Suprapubic skin (tissue), 4 donors: ENCODE measurements around the gene LRRIQ3. TPM values are rescaled to one million over a fixed set of nuclear protein-coding genes. Genes with fewer than 3 reads are reported as not detected.

Source experiments
- DNase-seq, 2 donors: peaks; one replicate each; pipeline ENCODE4 v3.0.0-alpha.2; 2019; ENCODE audit warnings: low spot score in 2 of 2
- H3K27ac ChIP-seq: fragments of 200-600 bp; sonication (generic); one replicate; pipeline ENCODE4 v1.5.1; 2019
- H3K27me3 ChIP-seq: fragments of 200-600 bp; sonication (generic); one replicate; pipeline ENCODE4 v1.5.1; 2019
- H3K36me3 ChIP-seq: fragments of 200-600 bp; sonication (generic); one replicate; pipeline ENCODE4 v1.5.1; 2019
- H3K4me1 ChIP-seq: fragments of 200-600 bp; sonication (generic); one replicate; pipeline ENCODE4 v1.5.1; 2019
- H3K4me3 ChIP-seq: fragments of 200-600 bp; sonication (generic); one replicate; pipeline ENCODE4 v1.5.1; 2019; ENCODE audit warnings: mild to moderate bottlenecking
- H3K9me3 ChIP-seq: fragments of 200-600 bp; sonication (generic); one replicate; pipeline ENCODE4 v1.5.1; 2019
- EP300 ChIP-seq: sonication (generic); formaldehyde crosslinking; IDR thresholded peaks from one replicate; pipeline ENCODE4 v1.6.1; 2017; ENCODE audit warnings: antibody characterized with exemption
- POLR2A ChIP-seq, 2 donors: fragments of 450-650 bp; IDR thresholded peaks; one replicate each; pipeline ENCODE4 v1.6.1; 2017; ENCODE audit warnings: antibody characterized with exemption in 2 of 2, mild to moderate bottlenecking in 2 of 2, moderate library complexity in 2 of 2
- POLR2AphosphoS5 ChIP-seq, 3 donors: sonication (generic); formaldehyde crosslinking; IDR thresholded peaks; one replicate each; pipeline ENCODE4 v1.6.1; 2017; ENCODE audit warnings: antibody characterized with exemption in 3 of 3
- WGBS: methylation state at CpG from one replicate; pipeline ENCODE4 v1.1.5; 2018; 5-methylcytosine and 5-hydroxymethylcytosine counted together
- total RNA-seq, 4 donors: library from RNA; depleted of rRNA; stranded (reverse); fragments of >200 nt; gene quantifications; one replicate each; pipeline ENCODE4 v1.1.0, GENCODE V29; 2016
- TF ChIP-seq, protein P1 (sequence below), 2 donors: fragments of 200-600 bp in 1 of 2; fragments of 450-650 bp in 1 of 2; sonication (generic) in 1 of 2; IDR thresholded peaks; one replicate each; pipeline ENCODE4 v1.5.1; 2016 to 2019; ENCODE audit warnings: antibody characterized with exemption in 2 of 2, mild to moderate bottlenecking in 1 of 2, moderate library complexity in 1 of 2

The LRRIQ3 gene
- total RNA-seq, 4 donors from 2014 or later = 0.38 to 0.59 TPM; not detected in 2

DNA sequence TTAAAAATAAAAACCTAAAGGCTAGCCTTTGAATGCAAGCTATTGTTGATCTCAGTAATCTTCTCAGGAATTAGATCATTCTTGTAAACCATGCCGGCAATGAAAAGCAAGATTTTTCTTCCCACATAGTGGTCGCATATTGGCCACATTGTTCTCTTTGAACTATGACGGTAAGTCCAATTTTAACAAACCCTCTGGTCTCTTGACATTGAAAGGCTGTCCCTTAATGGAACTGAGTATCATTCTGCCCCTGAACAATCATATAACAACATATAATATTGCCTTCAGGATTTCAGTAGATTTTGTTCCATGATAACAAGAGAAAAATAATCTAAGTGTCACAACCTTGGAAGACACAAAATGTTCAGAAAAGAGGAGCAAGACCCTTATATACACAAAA lies 38.5 kb upstream of the LRRIQ3 start:
- DNase-seq = no peak
- H3K27ac ChIP-seq = no peak overlapping the region
- H3K4me3 ChIP-seq = no peak overlapping the region
- peaks cover 2% of the 10 kb centered on the region for H3K36me3 ChIP-seq
- no peak for TF ChIP-seq EP300
- TF ChIP-seq, protein P1, sequence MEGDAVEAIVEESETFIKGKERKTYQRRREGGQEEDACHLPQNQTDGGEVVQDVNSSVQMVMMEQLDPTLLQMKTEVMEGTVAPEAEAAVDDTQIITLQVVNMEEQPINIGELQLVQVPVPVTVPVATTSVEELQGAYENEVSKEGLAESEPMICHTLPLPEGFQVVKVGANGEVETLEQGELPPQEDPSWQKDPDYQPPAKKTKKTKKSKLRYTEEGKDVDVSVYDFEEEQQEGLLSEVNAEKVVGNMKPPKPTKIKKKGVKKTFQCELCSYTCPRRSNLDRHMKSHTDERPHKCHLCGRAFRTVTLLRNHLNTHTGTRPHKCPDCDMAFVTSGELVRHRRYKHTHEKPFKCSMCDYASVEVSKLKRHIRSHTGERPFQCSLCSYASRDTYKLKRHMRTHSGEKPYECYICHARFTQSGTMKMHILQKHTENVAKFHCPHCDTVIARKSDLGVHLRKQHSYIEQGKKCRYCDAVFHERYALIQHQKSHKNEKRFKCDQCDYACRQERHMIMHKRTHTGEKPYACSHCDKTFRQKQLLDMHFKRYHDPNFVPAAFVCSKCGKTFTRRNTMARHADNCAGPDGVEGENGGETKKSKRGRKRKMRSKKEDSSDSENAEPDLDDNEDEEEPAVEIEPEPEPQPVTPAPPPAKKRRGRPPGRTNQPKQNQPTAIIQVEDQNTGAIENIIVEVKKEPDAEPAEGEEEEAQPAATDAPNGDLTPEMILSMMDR (IDR thresholded peaks at IDR 0.05) = no peak
- TF ChIP-seq POLR2AphosphoS5 (IDR thresholded peaks at IDR 0.05) = no peak
- TF ChIP-seq POLR2A (IDR thresholded peaks at IDR 0.05) = no peak
- no peaks in the 10 kb centered on the region for H3K27me3 ChIP-seq
- no peaks in the 10 kb centered on the region for H3K9me3 ChIP-seq
- WGBS = 89% methylated on average over 3 of the region's 3 CpGs
- no peaks in the 10 kb centered on the region for H3K4me1 ChIP-seq

DNA sequence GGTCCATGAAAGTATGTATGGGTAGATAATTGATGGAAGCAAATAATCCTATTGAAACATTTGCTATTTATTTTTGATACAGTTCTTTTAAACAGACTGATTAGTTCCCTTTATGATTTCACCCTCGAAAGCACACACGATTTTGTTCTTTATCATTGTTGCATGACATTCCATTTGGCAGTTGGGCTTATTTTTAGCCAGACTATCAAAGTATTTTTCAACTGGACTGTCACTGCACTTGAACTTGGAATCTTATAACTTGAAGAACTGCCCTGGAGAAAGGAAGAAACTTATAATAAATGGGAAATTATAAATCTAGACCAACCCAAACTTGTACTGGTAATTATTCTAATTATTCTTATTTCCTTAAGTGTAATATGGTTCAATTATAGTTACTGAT lies 37.2 kb upstream of the LRRIQ3 start, which contains the start of gene TNNI3K:
Gene TNNI3K, plus strand, starts transcription at position 235 of the 400 bp plus-strand sequence. Its CDS starts 65 bp downstream, at position 300.
- no peak within 1 kb of the TSS for H3K4me3 ChIP-seq
- no peak within 1 kb of the TSS for H3K27ac ChIP-seq
- TF ChIP-seq EP300 = no peak
- no peak for TF ChIP-seq POLR2A (IDR thresholded peaks at IDR 0.05)
- TF ChIP-seq POLR2AphosphoS5 (IDR thresholded peaks at IDR 0.05) = no peak
- TF ChIP-seq, protein P1 (IDR thresholded peaks at IDR 0.05) = no peak
- H3K4me1 ChIP-seq = no peaks in the 10 kb centered on the region
- H3K36me3 ChIP-seq = peaks cover 2% of the 10 kb centered on the region
- H3K9me3 ChIP-seq = peaks cover 6% of the 10 kb centered on the region
- DNase-seq = no peak
- WGBS = 81% methylated on average over 2 of the region's 2 CpGs
- no peaks in the 10 kb centered on the region for H3K27me3 ChIP-seq

DNA sequence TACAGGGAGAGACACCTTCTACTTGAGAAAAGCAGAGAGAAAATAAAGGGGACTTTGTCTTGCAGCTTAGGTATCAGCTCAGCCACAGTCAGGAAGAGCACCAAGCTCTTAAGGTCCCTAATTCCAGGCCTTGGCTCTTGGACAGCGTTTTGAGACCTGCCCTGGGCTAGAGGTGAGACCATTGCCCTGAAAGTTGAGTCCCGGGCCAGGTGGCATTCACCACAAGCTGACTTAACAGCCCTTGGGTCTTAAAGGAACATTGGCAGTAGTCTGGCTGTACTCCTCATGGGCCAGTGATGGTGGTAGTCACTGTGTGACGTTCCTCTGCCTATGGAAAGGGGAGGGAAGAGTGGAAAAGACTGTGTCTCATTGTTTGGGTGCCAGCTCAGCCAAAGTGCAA lies 25.5 kb upstream of the LRRIQ3 start:
- DNase-seq = no peak
- peaks cover 25% of the 10 kb centered on the region for H3K9me3 ChIP-seq
- no peaks in the 10 kb centered on the region for H3K27me3 ChIP-seq
- TF ChIP-seq POLR2AphosphoS5 (IDR thresholded peaks at IDR 0.05) = no peak
- no peak overlapping the region for H3K4me3 ChIP-seq
- no peaks in the 10 kb centered on the region for H3K36me3 ChIP-seq
- H3K4me1 ChIP-seq = no peaks in the 10 kb centered on the region
- H3K27ac ChIP-seq = no peak overlapping the region
- 72% methylated on average over 3 of the region's 3 CpGs for WGBS

DNA sequence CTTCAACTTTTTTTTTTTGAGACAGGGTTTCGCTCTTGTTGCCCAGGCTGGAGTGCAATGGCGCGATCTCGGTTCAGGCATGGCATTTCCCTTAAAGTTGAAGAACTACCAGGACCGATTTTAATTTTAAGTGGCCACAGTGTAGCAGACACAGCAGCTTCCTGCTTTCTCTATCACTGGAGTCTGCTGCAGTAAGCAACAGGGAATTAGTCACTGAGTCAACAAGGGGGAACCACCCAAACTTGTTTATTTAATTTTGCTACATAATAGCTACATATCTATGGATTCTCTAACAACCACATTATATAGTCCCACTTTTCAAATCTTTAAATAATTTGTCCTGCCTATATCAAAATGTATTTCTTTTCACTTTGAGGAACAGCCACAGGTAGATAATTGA lies 24.7 kb upstream of the LRRIQ3 start:
- H3K27me3 ChIP-seq = no peaks in the 10 kb centered on the region
- no peaks in the 10 kb centered on the region for H3K36me3 ChIP-seq
- no peak overlapping the region for H3K27ac ChIP-seq
- peaks cover 18% of the 10 kb centered on the region for H3K9me3 ChIP-seq
- H3K4me1 ChIP-seq = no peaks in the 10 kb centered on the region
- DNase-seq = no peak
- no peak overlapping the region for H3K4me3 ChIP-seq
- WGBS = 99% methylated on average over 5 of the region's 5 CpGs
- no peak for TF ChIP-seq POLR2A (IDR thresholded peaks at IDR 0.05)
- no peak for TF ChIP-seq EP300
- TF ChIP-seq POLR2AphosphoS5 (IDR thresholded peaks at IDR 0.05) = no peak
- TF ChIP-seq, protein P1 (IDR thresholded peaks at IDR 0.05) = no peak

DNA sequence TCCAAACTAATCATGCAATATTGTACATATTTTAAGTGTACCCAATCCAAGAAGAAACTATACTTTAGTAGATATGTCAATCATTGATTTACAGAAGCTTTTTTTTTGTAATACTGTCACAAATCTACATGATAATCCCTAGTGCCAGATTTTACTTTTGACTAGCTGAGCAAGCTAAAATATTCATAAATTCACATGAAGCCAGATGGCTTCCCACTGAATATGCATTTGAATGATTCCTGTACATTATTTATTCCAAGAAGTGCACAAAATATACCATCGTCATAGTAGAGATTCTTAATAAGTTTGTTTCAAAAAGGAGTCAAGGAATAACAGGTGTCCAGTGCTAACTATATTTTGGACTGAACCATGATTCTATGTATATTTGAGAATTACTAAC lies 17.3 kb upstream of the LRRIQ3 start:
- Histone ChIP-seq H3K27me3 (no peaks in the 10 kb centered on the region), H3K4me1 (no peaks in the 10 kb centered on the region)

More for the DNA sequence above, 17.3 kb upstream of the LRRIQ3 start:
- DNase-seq = no peak
- no peaks in the 10 kb centered on the region for H3K9me3 ChIP-seq
- no peak overlapping the region for H3K4me3 ChIP-seq
- no peaks in the 10 kb centered on the region for H3K36me3 ChIP-seq
- TF ChIP-seq POLR2AphosphoS5 (IDR thresholded peaks at IDR 0.05) = no peak
- TF ChIP-seq EP300 = no peak
- TF ChIP-seq POLR2A (IDR thresholded peaks at IDR 0.05) = no peak
- TF ChIP-seq, protein P1 (IDR thresholded peaks at IDR 0.05) = no peak
- H3K27ac ChIP-seq = no peak overlapping the region
- 91% methylated on average over 1 of the region's 1 CpG for WGBS
